Measurements from ENCODE around the gene GNB1.

Gene GNB1

GRCh38 chr1:1907098-1907736 is 16.3 kb upstream of the GNB1 start:
- DNase-seq = peak in 1 of 2 donors; percentile 43

- peak; percentile 73 to 79 for DNase-seq
Observed at GRCh38 chr1:1906185-1907097, 15.6 kb upstream of the GNB1 start.

GRCh38 chr1:1903224-1903623 is 12.3 kb upstream of the GNB1 start:
- no peak for DNase-seq

- no peak for DNase-seq
Observed at GRCh38 chr1:1901641-1902294, 10.9 kb upstream of the GNB1 start.

GRCh38 chr1:1900883-1901640 is 10.2 kb upstream of the GNB1 start:
- no peak for DNase-seq

GRCh38 chr1:1899967-1900327 is 9.1 kb upstream of the GNB1 start:
- DNase-seq = no peak

GRCh38 chr1:1899266-1899966 is 8.5 kb upstream of the GNB1 start:
- peak in 1 of 2 donors; percentile 23 for DNase-seq

- DNase-seq = no peak
Observed at GRCh38 chr1:1898246-1898933, 7.5 kb upstream of the GNB1 start.

- DNase-seq = no peak
Observed at GRCh38 chr1:1895456-1896336, 4.8 kb upstream of the GNB1 start.

GRCh38 chr1:1895060-1895418 is 4.2 kb upstream of the GNB1 start:
- DNase-seq = no peak

- no peak for DNase-seq
Observed at GRCh38 chr1:1894354-1895059, 3.6 kb upstream of the GNB1 start.

GRCh38 chr1:1893997-1894353 is 3.1 kb upstream of the GNB1 start:
- no peak for DNase-seq

- no peak for DNase-seq
Observed at GRCh38 chr1:1893291-1893985, 2.6 kb upstream of the GNB1 start.

- no peak for DNase-seq
Observed at GRCh38 chr1:1892763-1893120, 1.9 kb upstream of the GNB1 start.

- no peak for DNase-seq
Observed at GRCh38 chr1:1892079-1892762, 1.3 kb upstream of the GNB1 start.

- peak; percentile 74 to 85 for DNase-seq
Observed at GRCh38 chr1:1891349-1892078, 627 bp upstream of the GNB1 start.

GRCh38 chr1:1889847-1890505 is 911 bp downstream of the GNB1 start:
- peak; percentile 50 to 65 for DNase-seq
